ENCODE measurements around the gene VPS29. TPM values are rescaled to one million over a fixed set of nuclear protein-coding genes. Genes with fewer than 3 reads are reported as not detected.

Gene VPS29
- total and polyA plus RNA-seq, 2 of the 4 experiments (the other 2 are of a cell fraction): 122 to 150 TPM

DNA sequence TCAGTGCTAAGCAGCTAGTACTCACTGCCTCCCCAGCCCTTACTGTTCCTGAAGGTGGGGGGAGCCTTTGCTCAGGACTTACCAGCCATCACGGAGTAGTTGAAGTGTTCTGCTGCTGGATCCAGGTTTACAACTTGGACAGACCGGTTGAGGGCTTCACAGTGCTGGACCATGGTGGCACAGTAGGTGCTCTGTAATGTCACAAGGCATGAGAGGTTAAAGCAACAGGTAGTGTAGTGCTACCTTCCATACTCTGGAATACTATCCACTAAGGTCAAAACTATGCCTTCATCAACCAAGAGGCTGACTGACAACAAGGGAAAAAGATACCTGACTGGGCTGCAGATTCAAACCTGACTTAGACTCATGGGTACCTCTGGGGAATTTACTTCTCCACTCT is 36.9 kb downstream of the VPS29 start:
- Histone ChIP-seq H3K56ac (ENCODE audit: extremely low read depth, insufficient read depth, low read length) (no peak overlapping the region), H4K91ac (ENCODE audit: insufficient read depth, low read depth, low read length) (no peak overlapping the region), H3K4ac (ENCODE audit: low read depth, low read length) (no peak overlapping the region), H3K9ac (ENCODE audit: low read depth, low read length) (no peak overlapping the region), H4K8ac (ENCODE audit: low read depth in 2 of 2, low read length in 2 of 2) (no peak overlapping the region), H2BK15ac (ENCODE audit: low read depth, low read length) (no peak overlapping the region), H3K36me3 (ENCODE audit: control insufficient read depth, insufficient read depth, low read length) (peaks cover 9% of the 10 kb centered on the region), H2BK120ac (ENCODE audit: low read depth, low read length) (no peak overlapping the region), H3K9me3 (ENCODE audit: control insufficient read depth, insufficient read depth, low read length) (no peaks in the 10 kb centered on the region), H3K27me3 (ENCODE audit: control insufficient read depth, insufficient read depth, low read length) (no peaks in the 10 kb centered on the region), H4K5ac (ENCODE audit: low read depth, low read length) (no peak overlapping the region), H3K4me1 (ENCODE audit: control insufficient read depth, insufficient read depth, low read length) (peaks cover 3% of the 10 kb centered on the region; the same call in 1 of the 2 replicates), H3K23ac (ENCODE audit: low read depth, low read length) (no peak overlapping the region), H3K18ac (ENCODE audit: low read depth, low read length) (no peak overlapping the region), H3K27ac (ENCODE audit: insufficient read depth, low read length) (no peak overlapping the region), H3K4me2 (ENCODE audit: low read depth, low read length) (no peak overlapping the region), H2AK5ac (ENCODE audit: low read depth, low read length) (no peak overlapping the region), H3K14ac (replicated peaks; ENCODE audit: low read depth, low read length) (no peak overlapping the region), H2AFZ (replicated peaks; ENCODE audit: low read length, poor library complexity) (no peak overlapping the region), H3K79me1 (ENCODE audit: low read depth in 1 of 2, low read length in 2 of 2) (peaks cover 6 to 51% of the 10 kb centered on the region in 2 experiments), H4K20me1 (ENCODE audit: insufficient read depth, low read length) (peaks cover 3% of the 10 kb centered on the region), H3K9me1 (ENCODE audit: insufficient read depth, low read length) (no peaks in the 10 kb centered on the region), H2BK20ac (ENCODE audit: low read depth, low read length) (no peak overlapping the region), H2AK9ac (replicated peaks; ENCODE audit: low read depth, low read length, poor library complexity) (no peak overlapping the region), H3K4me3 (ENCODE audit: insufficient read depth, low read depth, low read length) (no peak overlapping the region), H2BK5ac (ENCODE audit: low read depth, low read length, poor library complexity, severe bottlenecking) (no peak overlapping the region)
- BruUV-seq (replicated peaks): no TSS peak
- ATAC-seq (ENCODE audit: low read depth): no peak
- CTCF ChIA-PET: no interaction called here
- DNase-seq: no peak
- intact Hi-C loops (cut with micrococcal nuclease): no loop called here
- in situ Hi-C loops (cut with MboI; ENCODE audit: low sequenced_read_pairs): no loop called here
- TF ChIP-seq CEBPB (IDR thresholded peaks at IDR 0.05; ENCODE audit: low read depth, low read length) (no peak), CHD1 (IDR thresholded peaks at IDR 0.05; ENCODE audit: low read depth, low read length) (no peak), RAD21 (IDR thresholded peaks at IDR 0.05; ENCODE audit: low read length) (no peak), RFX5 (IDR thresholded peaks at IDR 0.05; ENCODE audit: low read depth, low read length) (no peak), MAZ (IDR thresholded peaks at IDR 0.05; ENCODE audit: borderline replicate concordance, low read depth, low read length) (no peak), FOS (IDR thresholded peaks at IDR 0.05; ENCODE audit: low read depth, low read length) (no peak), SMC3 (IDR thresholded peaks at IDR 0.05; ENCODE audit: low read depth, low read length) (no peak), RCOR1 (IDR thresholded peaks at IDR 0.05; ENCODE audit: insufficient replicate concordance, low read length) (no peak), BHLHE40 (IDR thresholded peaks at IDR 0.05; ENCODE audit: low read depth, low read length) (no peak), NFE2L2 (IDR thresholded peaks at IDR 0.05; ENCODE audit: low read depth, low read length) (no peak), MXI1 (IDR thresholded peaks at IDR 0.05; ENCODE audit: borderline replicate concordance, low read depth, low read length) (no peak), MAFK (IDR thresholded peaks at IDR 0.05; ENCODE audit: low read depth, low read length) (no peak), POLR2A (IDR thresholded peaks at IDR 0.05; ENCODE audit: low read depth, low read length) (no peak)
- TF ChIP-seq, protein P1, sequence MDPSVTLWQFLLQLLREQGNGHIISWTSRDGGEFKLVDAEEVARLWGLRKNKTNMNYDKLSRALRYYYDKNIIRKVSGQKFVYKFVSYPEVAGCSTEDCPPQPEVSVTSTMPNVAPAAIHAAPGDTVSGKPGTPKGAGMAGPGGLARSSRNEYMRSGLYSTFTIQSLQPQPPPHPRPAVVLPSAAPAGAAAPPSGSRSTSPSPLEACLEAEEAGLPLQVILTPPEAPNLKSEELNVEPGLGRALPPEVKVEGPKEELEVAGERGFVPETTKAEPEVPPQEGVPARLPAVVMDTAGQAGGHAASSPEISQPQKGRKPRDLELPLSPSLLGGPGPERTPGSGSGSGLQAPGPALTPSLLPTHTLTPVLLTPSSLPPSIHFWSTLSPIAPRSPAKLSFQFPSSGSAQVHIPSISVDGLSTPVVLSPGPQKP (IDR thresholded peaks at IDR 0.05; ENCODE audit: borderline replicate concordance, low read depth, low read length): no peak
- TF ChIP-seq, protein P2, sequence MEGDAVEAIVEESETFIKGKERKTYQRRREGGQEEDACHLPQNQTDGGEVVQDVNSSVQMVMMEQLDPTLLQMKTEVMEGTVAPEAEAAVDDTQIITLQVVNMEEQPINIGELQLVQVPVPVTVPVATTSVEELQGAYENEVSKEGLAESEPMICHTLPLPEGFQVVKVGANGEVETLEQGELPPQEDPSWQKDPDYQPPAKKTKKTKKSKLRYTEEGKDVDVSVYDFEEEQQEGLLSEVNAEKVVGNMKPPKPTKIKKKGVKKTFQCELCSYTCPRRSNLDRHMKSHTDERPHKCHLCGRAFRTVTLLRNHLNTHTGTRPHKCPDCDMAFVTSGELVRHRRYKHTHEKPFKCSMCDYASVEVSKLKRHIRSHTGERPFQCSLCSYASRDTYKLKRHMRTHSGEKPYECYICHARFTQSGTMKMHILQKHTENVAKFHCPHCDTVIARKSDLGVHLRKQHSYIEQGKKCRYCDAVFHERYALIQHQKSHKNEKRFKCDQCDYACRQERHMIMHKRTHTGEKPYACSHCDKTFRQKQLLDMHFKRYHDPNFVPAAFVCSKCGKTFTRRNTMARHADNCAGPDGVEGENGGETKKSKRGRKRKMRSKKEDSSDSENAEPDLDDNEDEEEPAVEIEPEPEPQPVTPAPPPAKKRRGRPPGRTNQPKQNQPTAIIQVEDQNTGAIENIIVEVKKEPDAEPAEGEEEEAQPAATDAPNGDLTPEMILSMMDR (conservative IDR thresholded peaks at IDR 0.05; ENCODE audit: low read depth, low read length): no peak
- TF ChIP-seq, protein P3, sequence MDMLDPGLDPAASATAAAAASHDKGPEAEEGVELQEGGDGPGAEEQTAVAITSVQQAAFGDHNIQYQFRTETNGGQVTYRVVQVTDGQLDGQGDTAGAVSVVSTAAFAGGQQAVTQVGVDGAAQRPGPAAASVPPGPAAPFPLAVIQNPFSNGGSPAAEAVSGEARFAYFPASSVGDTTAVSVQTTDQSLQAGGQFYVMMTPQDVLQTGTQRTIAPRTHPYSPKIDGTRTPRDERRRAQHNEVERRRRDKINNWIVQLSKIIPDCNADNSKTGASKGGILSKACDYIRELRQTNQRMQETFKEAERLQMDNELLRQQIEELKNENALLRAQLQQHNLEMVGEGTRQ (IDR thresholded peaks at IDR 0.05; ENCODE audit: low read depth, low read length): no peak
- 100% methylated on average over 1 of the region's 2 CpGs; no CpG with 5 or more reads in 1 of the 2 experiments for WGBS, 2 experiments (ENCODE audit: extremely low coverage in 2 of 2, insufficient read length in 1 of 2)
- POLR2A ChIA-PET (ENCODE audit: unreplicated experiment): no interaction called here
- dilution Hi-C loops (cut with HindIII; ENCODE audit: low sequenced_read_pairs, unreplicated experiment): no loop called here

Data from IMR-90 (cell line).